ENCODE results near the gene STARD7.

GRCh38 chr2:96167407-96168013 lies 41.1 kb downstream of the STARD7 start:
- TF ChIP-seq CTCF (conservative IDR thresholded peaks at IDR 0.05): no peak
- no peak for TF ChIP-seq ZFX (IDR thresholded peaks at IDR 0.05)

Data from C4-2B (cell line).